Activated T-helper 2 cell treated with anti-CD3 and anti-CD28 coated beads, Interferon-gamma antibody, Interleukin-2, Interleukin-4, amounts not matched to agents 10 μg/mL and 5 μg/mL and 100 μg/mL, durations not matched to agents 14 hours and 24 hours and 36 hours (primary cell): Measurements from ENCODE around the gene TBC1D22A. TPM values are rescaled to one million over a fixed set of nuclear protein-coding genes. Genes with fewer than 3 reads are reported as not detected.

Experiments
- DNase-seq: peaks from one replicate; pipeline ENCODE4 v3.0.0; 2021; ENCODE audit warnings: low spot score
- H3K27ac Mint-ChIP-seq: one replicate; pipeline ENCODE4 v1.8.0; 2021; ENCODE audit warnings: mixed read lengths
- H3K27me3 Mint-ChIP-seq: one replicate; pipeline ENCODE4 v1.8.0; 2021; ENCODE audit warnings: low read depth, mixed read lengths
- H3K36me3 Mint-ChIP-seq: one replicate; pipeline ENCODE4 v1.8.0; 2021; ENCODE audit warnings: low read depth, mixed read lengths
- H3K4me1 Mint-ChIP-seq: one replicate; pipeline ENCODE4 v1.8.0; 2021; ENCODE audit warnings: low read depth, mixed read lengths
- H3K4me3 Mint-ChIP-seq: one replicate; pipeline ENCODE4 v1.8.0; 2021; ENCODE audit warnings: low read depth, mild to moderate bottlenecking, moderate library complexity, mixed read lengths
- H3K9me3 Mint-ChIP-seq: one replicate; pipeline ENCODE4 v1.8.0; 2021; ENCODE audit warnings: mixed read lengths
- intact Hi-C: fragments of 100-400 bp; cut with micrococcal nuclease; formaldehyde crosslinking; loops from one replicate; pipeline ENCODE4 v1.15.1; 2023
- total RNA-seq: library from RNA; stranded (reverse); gene quantifications from 2 replicates; pipeline ENCODE4 v1.2.3, GENCODE V29; 2022

Gene TBC1D22A
- total RNA-seq, 1 donor from 2014 or later: 34.8 TPM

GRCh38 chr22:46967445-46968358 lies 205.3 kb downstream of the TBC1D22A start:
- no peak overlapping the region for H3K4me3 Mint-ChIP-seq
- no peak for DNase-seq
- intact Hi-C loops: no loop called here
- no peaks in the 10 kb centered on the region for H3K9me3 Mint-ChIP-seq
- no peak overlapping the region for H3K27ac Mint-ChIP-seq
- H3K4me1 Mint-ChIP-seq: peaks cover 24% of the 10 kb centered on the region
- H3K36me3 Mint-ChIP-seq: no peaks in the 10 kb centered on the region
- H3K27me3 Mint-ChIP-seq: no peaks in the 10 kb centered on the region

- no peak overlapping the region for H3K27ac Mint-ChIP-seq
- intact Hi-C loops: no loop called here
- H3K27me3 Mint-ChIP-seq: no peaks in the 10 kb centered on the region
- no peak overlapping the region for H3K4me3 Mint-ChIP-seq
- H3K4me1 Mint-ChIP-seq: peaks cover 24% of the 10 kb centered on the region
- no peak for DNase-seq
- H3K9me3 Mint-ChIP-seq: no peaks in the 10 kb centered on the region
- no peaks in the 10 kb centered on the region for H3K36me3 Mint-ChIP-seq
Measured at GRCh38 chr22:46968359-46968740, 205.9 kb downstream of the TBC1D22A start.

GRCh38 chr22:46968848-46969247 lies 206.4 kb downstream of the TBC1D22A start:
- peaks cover 24% of the 10 kb centered on the region for H3K4me1 Mint-ChIP-seq
- intact Hi-C loops: no loop called here
- no peak overlapping the region for H3K27ac Mint-ChIP-seq
- no peak overlapping the region for H3K4me3 Mint-ChIP-seq
- DNase-seq: no peak
- H3K36me3 Mint-ChIP-seq: no peaks in the 10 kb centered on the region
- H3K27me3 Mint-ChIP-seq: no peaks in the 10 kb centered on the region
- no peaks in the 10 kb centered on the region for H3K9me3 Mint-ChIP-seq

GRCh38 chr22:46969491-46969890 lies 207.0 kb downstream of the TBC1D22A start:
- DNase-seq: no peak
- Mint-ChIP-seq H3K4me1 (peaks cover 24% of the 10 kb centered on the region), H3K36me3 (no peaks in the 10 kb centered on the region), H3K27me3 (no peaks in the 10 kb centered on the region), H3K4me3 (no peak overlapping the region), H3K9me3 (no peaks in the 10 kb centered on the region), H3K27ac (peak overlapping the region; percentile 70)
- intact Hi-C loops: no loop called here

- peak overlapping the region; percentile 70 for H3K27ac Mint-ChIP-seq
- H3K27me3 Mint-ChIP-seq: no peaks in the 10 kb centered on the region
- H3K4me3 Mint-ChIP-seq: no peak overlapping the region
- DNase-seq: no peak
- H3K36me3 Mint-ChIP-seq: peaks cover under 1% of the 10 kb centered on the region
- no peaks in the 10 kb centered on the region for H3K9me3 Mint-ChIP-seq
- H3K4me1 Mint-ChIP-seq: peaks cover 24% of the 10 kb centered on the region
- intact Hi-C loops: no loop called here
Measured at GRCh38 chr22:46969961-46970360, 207.5 kb downstream of the TBC1D22A start.

- Mint-ChIP-seq H3K36me3 (peaks cover 4% of the 10 kb centered on the region), H3K27ac (peak overlapping the region; percentile 25), H3K4me1 (peaks cover 24% of the 10 kb centered on the region), H3K9me3 (no peaks in the 10 kb centered on the region), H3K4me3 (no peak overlapping the region), H3K27me3 (no peaks in the 10 kb centered on the region)
- DNase-seq: no peak
- intact Hi-C loops: no loop called here
Measured at GRCh38 chr22:46970411-46971098, 208.1 kb downstream of the TBC1D22A start.

- Mint-ChIP-seq H3K4me3 (no peak overlapping the region), H3K27me3 (no peaks in the 10 kb centered on the region), H3K4me1 (peaks cover 21% of the 10 kb centered on the region), H3K27ac (no peak overlapping the region), H3K36me3 (peaks cover 4% of the 10 kb centered on the region), H3K9me3 (no peaks in the 10 kb centered on the region)
- DNase-seq: no peak
- intact Hi-C loops: no loop called here
Measured at GRCh38 chr22:46971099-46971763, 208.8 kb downstream of the TBC1D22A start.

GRCh38 chr22:46971764-46972125 lies 209.3 kb downstream of the TBC1D22A start:
- H3K9me3 Mint-ChIP-seq: no peaks in the 10 kb centered on the region
- no peaks in the 10 kb centered on the region for H3K27me3 Mint-ChIP-seq
- DNase-seq: no peak
- H3K4me3 Mint-ChIP-seq: no peak overlapping the region
- H3K36me3 Mint-ChIP-seq: peaks cover 4% of the 10 kb centered on the region
- peaks cover 20% of the 10 kb centered on the region for H3K4me1 Mint-ChIP-seq
- H3K27ac Mint-ChIP-seq: no peak overlapping the region
- intact Hi-C loops: no loop called here

GRCh38 chr22:46972256-46972655 lies 209.8 kb downstream of the TBC1D22A start:
- H3K4me3 Mint-ChIP-seq: no peak overlapping the region
- H3K27ac Mint-ChIP-seq: no peak overlapping the region
- peaks cover 9% of the 10 kb centered on the region for H3K36me3 Mint-ChIP-seq
- H3K9me3 Mint-ChIP-seq: no peaks in the 10 kb centered on the region
- no peaks in the 10 kb centered on the region for H3K27me3 Mint-ChIP-seq
- no peak for DNase-seq
- peaks cover 20% of the 10 kb centered on the region for H3K4me1 Mint-ChIP-seq
- intact Hi-C loops: no loop called here

- peaks cover 9% of the 10 kb centered on the region for H3K36me3 Mint-ChIP-seq
- DNase-seq: no peak
- peaks cover 20% of the 10 kb centered on the region for H3K4me1 Mint-ChIP-seq
- intact Hi-C loops: no loop called here
- H3K4me3 Mint-ChIP-seq: no peak overlapping the region
- no peak overlapping the region for H3K27ac Mint-ChIP-seq
- no peaks in the 10 kb centered on the region for H3K27me3 Mint-ChIP-seq
- H3K9me3 Mint-ChIP-seq: no peaks in the 10 kb centered on the region
Measured at GRCh38 chr22:46972901-46973831, 210.7 kb downstream of the TBC1D22A start.

- Mint-ChIP-seq H3K27ac (no peak overlapping the region), H3K4me1 (peaks cover 15% of the 10 kb centered on the region), H3K27me3 (no peaks in the 10 kb centered on the region), H3K4me3 (no peak overlapping the region), H3K36me3 (peaks cover 9% of the 10 kb centered on the region), H3K9me3 (no peaks in the 10 kb centered on the region)
- intact Hi-C loops: no loop called here
- no peak for DNase-seq
Measured at GRCh38 chr22:46974077-46974476, 211.6 kb downstream of the TBC1D22A start.
